UCSD-AML1 (cell line): ENCODE results near the gene CYP2J2.
A peak's percentile ranks its signal among the peaks of the same experiment; 100 is the strongest.
"Not testable (repeated sequence)": the region's sequence is repeated elsewhere in the genome, so short reads cannot be mapped to it uniquely, and the experiment has no call there.

Source experiments
- DNase-seq: peaks from one replicate; lab custom pipeline; 2025; ENCODE audit not compliant: unreplicated experiment; lab: John Stamatoyannopoulos, UW

The CYP2J2 gene

DNA sequence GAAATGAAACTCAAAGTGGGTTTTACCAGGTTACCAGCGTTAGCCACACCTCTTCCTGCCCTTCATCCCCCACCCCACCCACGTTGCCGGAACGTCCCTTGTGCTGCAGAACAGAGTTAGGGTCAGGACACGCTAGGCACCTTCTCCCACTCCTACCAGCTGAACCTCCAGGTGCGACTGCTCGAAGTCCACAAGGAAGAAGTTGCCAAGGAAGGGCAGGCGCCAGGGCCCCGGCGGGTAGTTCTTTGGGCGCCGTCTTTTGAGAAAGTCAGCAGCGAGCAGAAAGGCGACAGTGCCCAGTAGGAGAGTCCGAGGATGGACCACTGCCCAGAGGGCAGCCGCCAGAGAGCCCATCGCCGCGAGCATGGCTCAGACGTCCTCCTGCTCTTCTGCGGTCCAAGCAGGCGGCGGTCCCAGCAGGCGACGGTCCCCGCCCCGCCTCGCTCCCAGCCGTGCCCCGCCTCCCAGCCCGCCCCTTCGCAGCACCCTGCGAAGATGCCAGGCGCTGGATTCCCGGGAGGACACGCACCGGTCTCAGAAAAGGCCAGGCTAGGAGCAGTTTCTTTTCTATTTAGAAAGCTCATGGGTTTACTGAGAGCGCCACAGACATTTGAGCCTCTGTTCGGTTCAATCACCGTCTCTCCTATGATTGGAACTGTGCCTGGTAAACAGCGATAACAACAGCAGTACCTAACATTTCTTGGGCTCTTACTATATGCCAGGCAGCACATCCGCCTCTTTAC, at the start of gene CYP2J2:
TSS of gene CYP2J2 (minus strand) at position 393 of the 743 bp plus-strand sequence. CDS start at position 366, 27 bp downstream.
- DNase-seq: peak; percentile 9

DNA sequence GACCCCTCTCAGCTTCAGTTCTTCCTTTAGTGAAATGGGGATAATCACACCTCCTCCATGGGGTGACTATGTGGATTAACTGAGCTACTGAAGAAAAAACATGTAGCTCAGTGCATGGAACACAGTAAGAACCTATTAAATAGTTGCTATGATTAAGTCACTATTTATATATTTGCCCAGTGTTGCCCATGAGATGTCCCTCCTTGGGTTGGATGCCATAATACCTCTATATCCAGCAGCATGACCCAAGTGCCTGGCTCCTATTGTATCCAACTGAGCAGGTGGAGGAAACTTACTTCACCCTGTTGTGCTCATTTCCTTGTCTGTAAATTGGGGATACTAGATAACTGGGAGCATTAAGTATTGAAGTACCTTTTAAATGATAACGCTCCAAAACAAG, 47.1 kb upstream of the CYP2J2 start:
- no peak for DNase-seq

DNA sequence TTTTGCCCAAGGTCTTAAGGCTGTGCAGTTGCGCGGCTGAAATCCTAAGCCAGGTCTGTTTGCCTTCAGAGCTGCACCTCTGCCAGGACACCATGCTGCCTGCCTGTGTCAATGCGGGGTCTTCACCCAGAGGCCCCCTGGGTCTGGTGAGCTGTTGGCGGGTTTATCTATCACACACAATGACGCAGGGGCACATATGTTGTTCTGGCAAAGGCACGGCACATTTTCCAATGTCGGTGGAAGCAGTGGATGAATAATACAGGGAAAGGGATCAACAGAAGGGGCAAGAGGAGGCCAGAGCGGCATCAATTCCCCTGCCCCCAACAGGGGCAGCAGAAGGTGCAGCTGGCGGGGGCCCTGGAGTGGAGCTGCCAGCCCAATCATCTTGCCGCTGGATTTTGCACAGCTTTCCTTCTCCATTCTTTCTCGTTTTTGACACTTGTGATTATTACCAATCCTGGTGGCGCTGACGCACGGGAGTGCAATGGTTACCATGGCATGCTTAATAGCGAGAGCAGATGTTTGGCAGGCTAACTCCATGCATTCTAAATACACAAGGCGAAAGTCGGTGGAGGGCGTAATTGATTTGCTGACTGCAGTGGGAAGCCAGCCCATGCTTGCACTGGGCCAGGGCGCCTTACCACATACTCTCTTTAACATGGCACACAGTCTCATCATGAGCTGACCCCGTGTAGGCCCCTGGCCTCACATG, 45.8 kb upstream of the CYP2J2 start:
- no peak for DNase-seq

DNA sequence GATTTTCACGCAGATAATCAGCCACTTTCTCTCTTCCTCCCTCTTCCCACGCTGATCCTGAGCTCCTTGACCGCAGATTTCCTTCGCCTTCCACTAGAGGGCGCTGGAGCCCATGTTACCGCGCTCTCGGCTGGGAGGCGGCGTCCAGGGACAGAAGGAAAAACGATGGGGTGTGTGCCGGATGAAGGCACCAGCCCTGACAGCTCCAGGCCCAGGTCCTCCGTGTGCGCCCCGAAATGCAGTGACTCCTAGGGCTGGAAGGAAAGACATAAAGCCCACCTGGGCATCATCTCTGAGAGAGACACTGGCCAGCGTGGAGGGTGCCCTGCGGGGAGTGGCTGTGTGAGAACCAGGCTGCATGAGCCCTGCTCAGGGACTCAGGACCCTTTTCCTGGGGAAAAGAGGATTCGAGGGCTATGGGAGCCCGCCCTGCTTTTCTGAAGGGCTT, 44.9 kb upstream of the CYP2J2 start:
- peak; percentile 59 for DNase-seq

- DNase-seq: not testable (repeated sequence)
Measured at GRCh38 chr1:59969542-59970175, 43.1 kb upstream of the CYP2J2 start.

DNA sequence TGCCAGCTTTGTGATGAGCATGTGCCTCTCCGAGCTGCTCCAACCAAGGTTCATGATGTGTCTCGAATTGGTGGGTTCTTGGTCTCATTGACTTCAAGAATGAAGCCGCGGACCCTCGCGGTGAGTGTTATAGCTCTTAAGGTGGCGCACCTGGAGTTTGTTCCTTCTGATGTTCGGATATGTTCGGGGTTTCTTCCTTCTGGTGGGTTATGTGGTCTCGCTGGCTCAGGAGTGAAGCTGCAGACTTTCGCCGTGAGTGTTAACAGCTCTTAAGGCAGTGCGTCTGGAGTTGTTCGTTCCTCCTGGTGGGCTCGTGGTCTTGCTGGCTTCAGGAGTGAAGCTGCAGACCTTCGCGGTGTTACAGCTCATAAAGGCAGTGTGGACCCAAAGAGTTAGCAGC, 42.2 kb upstream of the CYP2J2 start:
- DNase-seq: not testable (repeated sequence)

DNA sequence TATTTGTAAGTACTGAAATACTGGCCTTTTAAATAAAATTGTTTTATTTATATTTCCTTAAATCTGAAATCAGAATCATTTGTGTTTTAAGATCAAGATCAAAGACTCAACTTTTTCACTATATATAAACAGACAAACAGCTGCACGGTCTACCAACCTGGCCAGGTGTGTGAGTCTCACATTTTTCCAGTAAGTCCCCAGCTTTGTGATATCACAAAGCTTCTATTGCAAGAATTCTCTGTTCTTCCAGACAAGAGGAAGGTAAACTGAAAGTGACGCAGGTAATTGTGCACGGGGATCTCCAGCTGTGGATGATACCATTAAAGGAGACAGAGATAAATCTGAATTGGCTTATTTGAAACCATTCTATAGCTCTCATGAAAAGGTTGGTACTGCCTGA, 41.2 kb upstream of the CYP2J2 start:
- DNase-seq: no peak

DNA sequence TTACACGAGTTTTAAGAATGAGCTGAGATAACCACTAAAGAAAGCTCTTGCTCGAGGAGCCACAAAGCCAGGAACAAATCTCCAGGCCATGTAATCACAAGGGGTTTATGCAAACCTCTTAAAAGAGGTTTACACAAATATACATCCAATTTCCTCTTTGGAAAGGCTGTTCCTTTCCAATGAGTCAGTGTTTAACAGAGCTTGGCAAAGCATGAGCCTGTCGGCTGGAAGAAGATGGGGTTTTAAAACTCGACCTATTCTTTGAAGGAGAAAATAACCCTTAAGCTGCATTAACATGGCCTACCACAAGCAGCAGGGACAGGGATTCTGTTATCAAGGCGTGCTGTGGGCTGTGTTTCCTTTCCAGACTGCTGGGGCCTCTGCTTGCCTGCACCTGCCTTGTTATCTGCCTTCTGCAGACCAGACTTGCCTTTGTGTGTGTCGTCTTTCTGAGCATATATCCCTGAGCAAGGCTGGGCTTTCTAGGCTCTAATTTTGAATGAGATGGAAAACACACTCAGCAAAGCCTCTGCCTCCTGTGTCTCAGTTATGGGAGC, 40.6 kb upstream of the CYP2J2 start:
- DNase-seq: no peak

DNA sequence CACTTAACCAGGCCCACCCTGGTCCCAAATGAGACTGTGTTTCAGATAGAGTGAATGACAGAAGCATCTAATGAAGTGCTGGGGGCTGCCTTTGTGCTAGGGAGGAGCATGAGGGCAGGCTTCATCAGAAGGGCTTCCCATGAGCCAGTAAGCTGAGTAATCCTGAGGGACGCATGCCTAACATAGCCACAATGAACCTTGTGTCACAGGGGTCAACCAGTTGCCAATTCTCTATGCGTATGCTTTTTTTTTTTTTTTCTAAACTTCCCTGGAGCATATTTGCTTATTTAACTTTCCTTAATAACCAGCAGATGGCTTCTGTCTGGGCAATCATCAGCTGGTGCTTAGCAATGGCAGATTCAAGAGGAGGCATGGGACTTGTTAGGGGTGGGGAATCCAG, 25.5 kb upstream of the CYP2J2 start:
- DNase-seq: no peak

DNA sequence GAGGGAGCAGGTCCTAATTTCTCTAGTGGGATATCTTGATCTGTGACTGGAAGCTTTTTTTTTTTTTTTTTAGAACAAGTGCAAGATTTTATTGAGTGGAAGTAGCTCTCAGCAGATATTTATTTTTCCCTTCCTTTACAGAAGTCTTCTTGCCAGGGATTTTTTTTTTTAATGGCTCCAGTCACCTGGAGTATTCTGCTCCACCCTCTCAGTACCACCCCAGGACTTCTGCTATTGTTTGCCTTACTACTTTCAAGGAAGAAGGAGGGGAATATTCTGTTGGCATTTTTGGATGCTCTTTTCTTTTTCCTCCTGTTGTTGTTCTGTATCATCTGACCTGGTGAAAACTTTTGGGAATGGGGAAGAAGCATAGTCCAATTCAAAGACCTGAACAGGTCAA, 23.1 kb upstream of the CYP2J2 start:
- no peak for DNase-seq

- no peak for DNase-seq
Measured at GRCh38 chr1:59948990-59949389, 22.4 kb upstream of the CYP2J2 start.

DNA sequence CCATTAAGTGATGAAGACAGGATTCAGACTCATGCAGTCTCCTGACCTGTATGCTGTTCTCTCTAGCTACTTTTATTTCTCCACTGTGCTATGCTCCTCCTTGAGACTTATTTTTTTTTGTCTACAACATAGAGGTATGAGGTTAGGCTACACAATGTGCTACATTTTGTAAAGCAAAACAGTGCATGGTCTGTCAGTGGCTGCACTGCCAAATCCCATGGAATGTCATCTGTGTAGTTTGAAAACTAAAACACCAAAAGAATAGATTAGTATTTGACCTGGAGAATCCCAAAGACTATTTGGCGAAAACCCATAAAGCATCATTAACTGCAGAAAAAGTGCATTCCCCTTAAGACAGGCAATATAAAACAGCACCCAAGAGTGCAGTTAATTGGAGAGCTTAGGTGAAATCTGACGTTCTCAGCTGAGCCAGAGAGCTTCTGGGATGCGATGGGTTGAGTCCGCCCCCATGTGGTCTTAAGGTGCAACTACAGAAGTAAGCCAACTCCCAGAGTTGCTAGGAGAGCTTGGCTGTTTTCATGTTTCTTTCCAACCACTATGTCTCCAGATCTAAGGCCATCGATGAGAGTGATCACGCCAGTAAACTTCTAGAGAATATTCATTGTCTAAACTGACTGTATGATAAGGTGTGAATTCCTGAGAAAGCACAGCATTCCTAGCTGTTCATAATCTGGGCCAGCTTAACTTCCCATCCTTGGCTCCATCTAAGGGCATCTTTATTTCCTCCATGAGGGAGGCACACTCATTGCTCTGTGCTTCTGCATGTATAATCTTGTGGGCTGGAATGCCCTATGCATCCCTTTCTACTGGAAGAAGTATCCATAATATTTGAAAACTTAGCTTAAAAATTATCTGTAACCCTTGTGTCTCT, 20.7 kb upstream of the CYP2J2 start:
- peak; percentile 20 for DNase-seq

DNA sequence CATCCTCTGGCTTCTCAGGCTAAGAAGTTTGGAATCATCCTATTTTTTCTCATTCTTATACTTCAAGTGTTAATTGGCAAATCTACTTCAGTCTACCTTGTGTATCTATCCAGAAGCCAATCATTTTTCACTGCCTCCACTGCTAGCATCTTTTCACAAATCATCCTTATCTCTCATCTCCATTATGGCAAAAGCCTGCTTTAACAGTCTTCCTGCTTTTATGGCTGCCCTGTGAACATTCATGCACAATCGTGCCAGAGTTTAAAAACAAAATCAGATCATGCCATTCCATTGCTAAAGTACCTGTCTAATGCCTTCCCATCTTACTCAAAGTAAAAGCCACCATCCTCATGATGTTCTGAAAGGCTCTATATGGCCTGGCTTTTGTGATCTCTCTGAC, 19.2 kb upstream of the CYP2J2 start:
- no peak for DNase-seq

DNA sequence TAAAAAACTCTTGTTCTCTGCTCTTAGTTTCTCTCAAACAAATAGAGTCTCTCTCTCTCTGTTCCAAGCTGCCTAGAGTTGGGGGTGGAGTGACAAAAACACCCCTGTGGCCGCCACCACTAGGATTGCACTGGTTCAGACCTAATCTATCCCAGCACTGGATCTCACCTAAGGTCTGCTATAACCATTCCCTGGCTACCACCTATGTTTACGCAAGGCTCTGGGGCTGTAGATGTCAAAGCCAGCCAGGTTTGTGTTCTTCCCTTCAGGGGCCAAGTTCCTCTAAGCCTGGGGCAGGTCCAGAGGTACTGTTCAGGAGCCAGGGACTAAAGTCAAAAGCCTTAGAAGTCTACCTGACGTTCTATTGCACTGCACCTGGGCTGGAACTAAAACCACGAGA, 12.8 kb upstream of the CYP2J2 start:
- no peak for DNase-seq

- DNase-seq: no peak
Measured at GRCh38 chr1:59937636-59938210, 11.2 kb upstream of the CYP2J2 start.

DNA sequence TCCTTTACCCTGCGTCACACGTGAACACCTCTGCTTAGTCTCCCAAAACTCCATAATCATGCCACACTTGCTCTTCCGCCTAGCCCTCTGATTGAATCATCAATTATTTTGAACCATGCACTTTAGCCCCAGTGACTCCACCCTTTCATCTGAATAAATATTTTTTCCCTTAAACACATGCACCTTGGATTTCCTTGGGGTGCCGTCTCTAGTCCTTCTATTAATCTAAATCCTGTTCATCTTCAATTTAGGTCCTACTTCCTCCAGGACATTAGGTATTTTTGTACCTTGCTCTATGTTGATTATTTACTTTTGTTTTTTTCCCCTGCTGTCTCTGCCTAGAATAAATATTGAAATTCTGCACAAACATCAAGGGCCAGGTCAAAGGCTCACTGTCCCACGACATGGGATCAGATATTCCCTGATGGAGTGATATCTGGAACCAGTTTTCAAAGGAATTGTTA, 9.8 kb upstream of the CYP2J2 start:
- DNase-seq: no peak

- no peak for DNase-seq
Measured at GRCh38 chr1:59928996-59929395, 2.4 kb upstream of the CYP2J2 start.

- DNase-seq: no peak
Measured at GRCh38 chr1:59927213-59927612, 640 bp upstream of the CYP2J2 start.

GRCh38 chr1:59924653-59925052, 1.9 kb downstream of the CYP2J2 start:
- DNase-seq: no peak

DNA sequence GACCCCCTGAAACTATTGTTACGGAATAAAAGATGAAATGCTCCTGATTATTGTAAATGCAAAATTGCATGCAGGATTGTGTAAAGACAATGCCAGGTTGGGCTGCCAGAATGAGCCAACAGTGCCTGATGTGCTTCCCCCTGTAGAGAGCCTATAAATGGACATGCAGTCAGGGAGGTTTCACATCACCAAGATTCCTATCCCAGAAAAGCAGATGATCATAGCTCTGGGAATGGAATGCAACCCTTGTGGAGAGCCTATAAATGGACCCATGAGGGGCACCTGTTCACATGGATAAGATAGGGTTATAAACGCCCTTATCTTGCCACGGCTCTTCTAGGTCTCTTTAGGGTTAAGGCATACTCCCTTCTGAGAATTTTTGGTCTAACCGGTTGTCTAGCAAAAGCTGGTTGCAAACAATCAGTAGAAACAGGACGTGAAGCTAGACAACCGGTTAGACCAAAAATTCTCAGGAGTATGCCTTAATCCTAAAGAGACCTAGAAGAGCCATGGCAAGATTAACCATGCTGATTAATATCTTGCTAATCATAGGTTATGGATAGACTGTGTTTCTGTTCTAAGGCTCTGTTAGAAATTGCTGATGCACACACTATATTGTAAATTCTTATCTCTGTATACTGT, 5.2 kb downstream of the CYP2J2 start:
- not testable (repeated sequence) for DNase-seq
